ENCODE results near the gene HPCAL1.

HPCAL1 gene

GRCh38 chr2:10302479-10303180 lies at the start of gene HPCAL1:
Gene HPCAL1 (plus strand): TSS chr2:10302904. CDS start chr2:10419758, 116,854 bp downstream.
- Histone ChIP-seq H3K36me3 (no peaks in the 10 kb centered on the region), H3K27ac (peak within 1 kb of the TSS; percentile 77 to 96 (median 92)), H4K20me1 (peaks cover 41 to 48% (median 45%) of the 10 kb centered on the region in 11 experiments; a peak in 21 of 22 replicates), H3K9me3 (replicated peaks in 1 of 11) (peaks cover 0 to 12% (median 10%) of the 10 kb centered on the region in 11 experiments; a peak in 15 of 22 replicates), H3K4me1 (peaks cover 74 to 82% (median 80%) of the 10 kb centered on the region in 10 experiments), H3K4me3 (peak within 1 kb of the TSS; percentile 80 to 96 (median 94)), H3K27me3 (no peaks in the 10 kb centered on the region; a peak in 4 of 22 replicates), H3K4me2 (peak within 1 kb of the TSS; percentile 96 to 99 (median 98)), H3K9ac (peak within 1 kb of the TSS; percentile 80 to 93 (median 86))
- TF ChIP-seq Cebpa-rat (IDR thresholded peaks at IDR 0.05), result no peak

GRCh38 chr2:10253596-10254372 lies 48.9 kb upstream of the HPCAL1 start:
- peaks cover 23 to 48% (median 41%) of the 10 kb centered on the region in 10 experiments for H3K4me1 ChIP-seq
- H3K27me3 ChIP-seq, result peaks cover 0 to 75% (median 0%) of the 10 kb centered on the region in 11 experiments; a peak in 8 of 22 replicates
- H3K9me3 ChIP-seq (replicated peaks in 1 of 11), result peaks cover 18 to 31% (median 22%) of the 10 kb centered on the region in 11 experiments
- peaks cover 0 to 19% (median 0%) of the 10 kb centered on the region in 11 experiments; a peak in 4 of 22 replicates for H4K20me1 ChIP-seq
- no peak overlapping the region for H3K4me3 ChIP-seq
- H3K4me2 ChIP-seq, result peak overlapping the region in 9 of 11 experiments; percentile 4 to 72 (median 45); a peak in 11 of 22 replicates
- TF ChIP-seq Cebpa-rat (IDR thresholded peaks at IDR 0.05), result no peak
- peak overlapping the region in 1 of 11 experiments; percentile 4; a peak in 1 of 22 replicates for H3K27ac ChIP-seq
- H3K36me3 ChIP-seq, result peaks cover 0 to 6% (median 0%) of the 10 kb centered on the region in 11 experiments; a peak in 1 of 22 replicates
- H3K9ac ChIP-seq, result no peak overlapping the region; a peak in 1 of 22 replicates

- H3K4me3 ChIP-seq, result no peak overlapping the region
- peak overlapping the region in 1 of 11 experiments; percentile 4; a peak in 1 of 22 replicates for H3K27ac ChIP-seq
- H3K9me3 ChIP-seq (replicated peaks in 1 of 11), result peaks cover 15 to 24% (median 16%) of the 10 kb centered on the region in 11 experiments
- peaks cover 0 to 19% (median 0%) of the 10 kb centered on the region in 11 experiments; a peak in 4 of 22 replicates for H4K20me1 ChIP-seq
- H3K9ac ChIP-seq, result peak overlapping the region in 1 of 11 experiments; percentile 14; a peak in 2 of 22 replicates
- H3K4me1 ChIP-seq, result peaks cover 23 to 48% (median 41%) of the 10 kb centered on the region in 10 experiments
- peak overlapping the region; percentile 5 to 84 (median 62); a peak in 16 of 22 replicates for H3K4me2 ChIP-seq
- H3K27me3 ChIP-seq, result peaks cover 0 to 70% (median 0%) of the 10 kb centered on the region in 11 experiments; a peak in 8 of 22 replicates
- peaks cover 0 to 6% (median 0%) of the 10 kb centered on the region in 11 experiments; a peak in 1 of 22 replicates for H3K36me3 ChIP-seq
- TF ChIP-seq Cebpa-rat (IDR thresholded peaks at IDR 0.05), result no peak
These were observed 48.1 kb upstream of the HPCAL1 start for GRCh38 chr2:10254373-10255188.

GRCh38 chr2:10255189-10256030 lies 47.3 kb upstream of the HPCAL1 start:
- Histone ChIP-seq H3K9me3 (replicated peaks in 1 of 11) (peaks cover 6 to 16% (median 7%) of the 10 kb centered on the region in 11 experiments), H3K9ac (peak overlapping the region in 2 of 11 experiments; percentile 12 to 29; a peak in 2 of 22 replicates), H3K36me3 (peaks cover 0 to 2% (median 0%) of the 10 kb centered on the region in 11 experiments; a peak in 1 of 22 replicates), H3K4me1 (peaks cover 23 to 48% (median 41%) of the 10 kb centered on the region in 10 experiments), H3K4me2 (peak overlapping the region in 10 of 11 experiments; percentile 54 to 84 (median 64); a peak in 17 of 22 replicates), H3K27me3 (peaks cover 0 to 62% (median 0%) of the 10 kb centered on the region in 11 experiments; a peak in 8 of 22 replicates), H3K4me3 (no peak overlapping the region), H4K20me1 (peaks cover 0 to 19% (median 0%) of the 10 kb centered on the region in 11 experiments; a peak in 4 of 22 replicates), H3K27ac (no peak overlapping the region)
- no peak for TF ChIP-seq Cebpa-rat (IDR thresholded peaks at IDR 0.05)

GRCh38 chr2:10256031-10256514 lies 46.6 kb upstream of the HPCAL1 start:
- H3K36me3 ChIP-seq, result no peaks in the 10 kb centered on the region
- H3K4me2 ChIP-seq, result peak overlapping the region; percentile 31 to 84 (median 64); a peak in 21 of 22 replicates
- H3K9me3 ChIP-seq (replicated peaks in 1 of 11), result peaks cover 0 to 9% (median under 1%) of the 10 kb centered on the region in 11 experiments; a peak in 14 of 22 replicates
- peak overlapping the region in 1 of 11 experiments; percentile 14; a peak in 2 of 22 replicates for H3K9ac ChIP-seq
- H3K27ac ChIP-seq, result no peak overlapping the region
- H4K20me1 ChIP-seq, result peaks cover 0 to 19% (median 0%) of the 10 kb centered on the region in 11 experiments; a peak in 4 of 22 replicates
- no peak for TF ChIP-seq Cebpa-rat (IDR thresholded peaks at IDR 0.05)
- no peak overlapping the region for H3K4me3 ChIP-seq
- H3K4me1 ChIP-seq, result peaks cover 23 to 48% (median 41%) of the 10 kb centered on the region in 10 experiments
- peaks cover 0 to 57% (median 0%) of the 10 kb centered on the region in 11 experiments; a peak in 6 of 22 replicates for H3K27me3 ChIP-seq

- no peaks in the 10 kb centered on the region for H3K36me3 ChIP-seq
- TF ChIP-seq Cebpa-rat (IDR thresholded peaks at IDR 0.05), result no peak
- peaks cover 0 to 55% (median 0%) of the 10 kb centered on the region in 11 experiments; a peak in 6 of 22 replicates for H3K27me3 ChIP-seq
- H3K27ac ChIP-seq, result no peak overlapping the region
- peak overlapping the region in 1 of 11 experiments; percentile 14; a peak in 2 of 22 replicates for H3K9ac ChIP-seq
- peaks cover 0 to 7% (median 0%) of the 10 kb centered on the region in 11 experiments; a peak in 2 of 22 replicates for H3K9me3 ChIP-seq (replicated peaks in 1 of 11)
- H3K4me2 ChIP-seq, result peak overlapping the region; percentile 31 to 84 (median 64); a peak in 21 of 22 replicates
- peaks cover 23 to 48% (median 41%) of the 10 kb centered on the region in 10 experiments for H3K4me1 ChIP-seq
- H3K4me3 ChIP-seq, result no peak overlapping the region
- peaks cover 0 to 19% (median 0%) of the 10 kb centered on the region in 11 experiments; a peak in 4 of 22 replicates for H4K20me1 ChIP-seq
These were observed 46.1 kb upstream of the HPCAL1 start for GRCh38 chr2:10256515-10257031.

All from BLaER1 treated with 17β-estradiol and CSF1 and Interleukin-3, amounts not matched to agents 10 nM and 100 nM (cell line).